ENCODE measurements around the gene ZNFX1. TPM values are rescaled to one million over a fixed set of nuclear protein-coding genes. Genes with fewer than 3 reads are reported as not detected.

The ZNFX1 gene
- total RNA-seq, 1 donor from 2014 or later, result 27.5 TPM

DNA sequence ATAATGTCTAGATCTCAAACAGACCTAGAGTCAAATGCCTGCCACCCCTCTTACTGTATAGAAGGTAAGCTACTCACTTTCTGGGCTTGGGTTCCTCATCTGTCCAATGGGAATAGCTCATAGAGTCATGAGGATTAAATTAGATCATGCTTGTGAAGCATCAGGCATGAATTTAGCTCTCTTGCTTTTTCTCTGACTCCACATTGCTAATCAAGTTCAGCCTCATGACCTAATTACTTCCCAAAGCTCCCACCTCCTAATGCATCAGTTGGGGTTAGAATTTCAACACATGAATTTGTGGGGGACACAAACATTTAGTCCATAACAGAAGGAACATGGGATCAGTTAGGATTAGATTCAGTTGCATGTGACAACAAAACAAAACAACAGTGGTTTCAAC is 63.3 kb downstream of the ZNFX1 start:
- TF ChIP-seq POLR2A (IDR thresholded peaks at IDR 0.05) (no peak), POLR2AphosphoS5 (IDR thresholded peaks at IDR 0.05; ENCODE audit: insufficient read depth in 1 of 2, low read depth in 1 of 2) (no peak)
- TF ChIP-seq, protein P1, sequence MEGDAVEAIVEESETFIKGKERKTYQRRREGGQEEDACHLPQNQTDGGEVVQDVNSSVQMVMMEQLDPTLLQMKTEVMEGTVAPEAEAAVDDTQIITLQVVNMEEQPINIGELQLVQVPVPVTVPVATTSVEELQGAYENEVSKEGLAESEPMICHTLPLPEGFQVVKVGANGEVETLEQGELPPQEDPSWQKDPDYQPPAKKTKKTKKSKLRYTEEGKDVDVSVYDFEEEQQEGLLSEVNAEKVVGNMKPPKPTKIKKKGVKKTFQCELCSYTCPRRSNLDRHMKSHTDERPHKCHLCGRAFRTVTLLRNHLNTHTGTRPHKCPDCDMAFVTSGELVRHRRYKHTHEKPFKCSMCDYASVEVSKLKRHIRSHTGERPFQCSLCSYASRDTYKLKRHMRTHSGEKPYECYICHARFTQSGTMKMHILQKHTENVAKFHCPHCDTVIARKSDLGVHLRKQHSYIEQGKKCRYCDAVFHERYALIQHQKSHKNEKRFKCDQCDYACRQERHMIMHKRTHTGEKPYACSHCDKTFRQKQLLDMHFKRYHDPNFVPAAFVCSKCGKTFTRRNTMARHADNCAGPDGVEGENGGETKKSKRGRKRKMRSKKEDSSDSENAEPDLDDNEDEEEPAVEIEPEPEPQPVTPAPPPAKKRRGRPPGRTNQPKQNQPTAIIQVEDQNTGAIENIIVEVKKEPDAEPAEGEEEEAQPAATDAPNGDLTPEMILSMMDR (IDR thresholded peaks at IDR 0.05), result no peak
- Histone ChIP-seq H3K27me3 (no peaks in the 10 kb centered on the region), H3K9me3 (no peaks in the 10 kb centered on the region), H3K27ac (no peak overlapping the region), H3K4me3 (no peak overlapping the region), H3K36me3 (no peaks in the 10 kb centered on the region), H3K4me1 (peaks cover 10% of the 10 kb centered on the region)
- no peak for DNase-seq (ENCODE audit: extremely low spot score in 2 of 2)
- intact Hi-C loops (cut with DNase I), result loop anchor here (10.0 kb wide), 1 partner anchor 560 kb away; no protein-coding TSS in a partner anchor

DNA sequence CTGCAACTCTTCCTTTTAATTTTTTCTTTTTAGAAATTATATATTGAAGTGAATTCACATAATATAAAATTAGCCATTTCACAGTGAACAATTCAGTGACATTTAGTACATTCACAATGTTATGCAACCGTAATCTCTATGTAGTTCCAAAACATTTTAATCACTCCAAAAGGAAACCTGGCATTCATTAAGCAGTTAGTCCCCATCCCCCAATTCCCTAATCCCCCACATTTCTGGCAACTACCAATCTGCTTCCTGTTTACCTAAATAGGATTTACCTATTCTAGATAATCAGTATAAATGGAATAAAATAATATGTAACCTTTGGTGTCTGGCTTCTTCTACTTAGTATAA is 67.1 kb downstream of the ZNFX1 start:
- Histone ChIP-seq H3K4me3 (no peak overlapping the region), H3K4me1 (no peaks in the 10 kb centered on the region), H3K9me3 (no peaks in the 10 kb centered on the region), H3K27me3 (no peaks in the 10 kb centered on the region), H3K36me3 (no peaks in the 10 kb centered on the region), H3K27ac (no peak overlapping the region)
- intact Hi-C loops (cut with DNase I), result loop anchor here (10.0 kb wide), 1 partner anchor 556 kb away; no protein-coding TSS in a partner anchor
- DNase-seq (ENCODE audit: extremely low spot score in 2 of 2), result no peak
- no peak for TF ChIP-seq POLR2AphosphoS5 (IDR thresholded peaks at IDR 0.05; ENCODE audit: insufficient read depth in 1 of 2, low read depth in 1 of 2)

DNA sequence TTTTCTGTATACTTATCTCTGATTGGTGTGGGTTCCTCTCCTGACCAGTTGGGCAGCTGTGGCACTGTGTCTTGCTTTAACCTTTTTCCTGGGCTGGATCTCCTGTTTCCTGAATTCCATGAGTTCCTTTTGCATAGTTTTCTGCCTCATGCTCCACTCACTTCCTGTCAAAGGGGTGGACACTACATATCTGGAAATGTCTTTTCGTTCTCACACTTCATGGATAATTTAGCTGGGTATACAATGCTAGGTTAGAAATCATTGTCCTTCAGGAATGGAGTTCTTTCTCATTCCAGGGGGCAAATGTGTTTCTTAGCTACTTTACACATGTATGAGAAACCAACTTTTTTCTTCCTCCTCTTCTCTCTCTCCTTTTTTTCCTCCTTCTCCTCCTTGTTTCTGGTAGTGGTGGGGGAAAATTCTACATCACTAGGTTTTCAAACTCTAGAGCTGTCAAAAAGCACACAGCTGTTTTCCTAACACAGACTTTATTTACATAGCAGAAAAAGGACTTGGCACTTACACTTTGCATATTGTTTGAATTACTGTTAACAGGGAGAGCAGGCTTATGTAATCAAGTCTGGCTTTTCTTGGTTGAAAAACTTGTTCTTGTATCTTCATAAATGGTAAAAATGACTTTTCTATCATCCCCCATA is 67.6 kb downstream of the ZNFX1 start:
- TF ChIP-seq POLR2A (IDR thresholded peaks at IDR 0.05) (no peak), POLR2AphosphoS5 (IDR thresholded peaks at IDR 0.05; ENCODE audit: insufficient read depth in 1 of 2, low read depth in 1 of 2) (no peak)
- TF ChIP-seq, protein P1 (IDR thresholded peaks at IDR 0.05), result no peak
- H3K27me3 ChIP-seq, result no peaks in the 10 kb centered on the region
- intact Hi-C loops (cut with DNase I), result loop anchor here (10.0 kb wide), 1 partner anchor 555 kb away; no protein-coding TSS in a partner anchor
- H3K27ac ChIP-seq, result no peak overlapping the region
- no peaks in the 10 kb centered on the region for H3K36me3 ChIP-seq
- no peaks in the 10 kb centered on the region for H3K4me1 ChIP-seq
- no peak overlapping the region for H3K4me3 ChIP-seq
- DNase-seq (ENCODE audit: extremely low spot score in 2 of 2), result no peak
- no peaks in the 10 kb centered on the region for H3K9me3 ChIP-seq

DNA sequence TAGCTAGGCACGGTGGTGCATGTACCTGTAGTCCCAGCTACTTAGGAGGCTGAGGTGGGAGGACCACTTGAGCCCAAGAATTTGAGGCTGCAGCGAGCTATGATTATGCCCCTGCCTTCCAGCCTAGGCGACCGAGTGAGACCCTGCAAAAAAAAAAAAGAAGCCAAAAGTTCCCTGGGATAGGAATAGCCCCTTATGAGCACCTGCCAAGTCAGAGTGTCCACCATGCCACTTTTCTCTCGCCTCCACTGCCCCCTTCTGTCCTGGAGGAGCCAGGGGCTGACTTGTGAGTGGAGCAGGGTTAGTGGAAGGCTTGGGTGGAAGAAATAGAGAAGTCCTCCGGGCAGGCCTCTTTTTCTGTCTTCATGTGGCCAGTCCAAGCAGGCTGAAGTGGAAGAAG is 70.8 kb downstream of the ZNFX1 start:
- Histone ChIP-seq H3K36me3 (no peaks in the 10 kb centered on the region), H3K4me3 (no peak overlapping the region), H3K27ac (no peak overlapping the region), H3K4me1 (no peaks in the 10 kb centered on the region), H3K9me3 (no peaks in the 10 kb centered on the region), H3K27me3 (no peaks in the 10 kb centered on the region)
- TF ChIP-seq, protein P1 (IDR thresholded peaks at IDR 0.05), result no peak
- TF ChIP-seq POLR2A (IDR thresholded peaks at IDR 0.05), result no peak
- no peak for TF ChIP-seq POLR2AphosphoS5 (IDR thresholded peaks at IDR 0.05; ENCODE audit: insufficient read depth in 1 of 2, low read depth in 1 of 2)
- no peak for DNase-seq (ENCODE audit: extremely low spot score in 2 of 2)
- intact Hi-C loops (cut with DNase I), result no loop called here

DNA sequence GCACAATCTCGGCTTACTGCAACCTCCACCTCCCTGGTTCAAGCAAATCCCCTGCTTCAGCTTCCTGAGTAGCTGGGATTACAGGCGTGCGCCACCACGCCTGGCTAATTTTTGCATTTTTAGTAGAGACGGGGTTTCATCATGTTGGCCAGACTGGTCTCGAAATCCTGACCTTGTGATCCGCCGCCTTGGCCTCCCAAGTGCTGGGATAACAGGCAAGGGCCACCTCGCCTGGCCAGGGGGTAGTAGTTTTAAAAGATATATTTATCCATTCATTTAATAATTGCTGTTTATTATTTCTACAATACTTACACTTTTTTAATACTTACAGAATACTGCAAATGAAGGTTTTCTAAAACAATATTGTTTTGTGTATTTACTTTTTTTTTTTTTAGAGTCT is 74.1 kb downstream of the ZNFX1 start:
- TF ChIP-seq, protein P1 (IDR thresholded peaks at IDR 0.05), result no peak
- TF ChIP-seq POLR2AphosphoS5 (IDR thresholded peaks at IDR 0.05; ENCODE audit: insufficient read depth in 1 of 2, low read depth in 1 of 2), result no peak
- TF ChIP-seq POLR2A (IDR thresholded peaks at IDR 0.05), result no peak
- Histone ChIP-seq H3K4me1 (no peaks in the 10 kb centered on the region), H3K27ac (no peak overlapping the region), H3K9me3 (no peaks in the 10 kb centered on the region), H3K4me3 (no peak overlapping the region), H3K36me3 (no peaks in the 10 kb centered on the region), H3K27me3 (no peaks in the 10 kb centered on the region)
- no peak for DNase-seq (ENCODE audit: extremely low spot score in 2 of 2)
- intact Hi-C loops (cut with DNase I), result no loop called here

All from vagina (tissue), 2 donors.